ENCODE results near the gene NSD1.
"Not testable (repeated sequence)": the region's sequence is repeated elsewhere in the genome, so short reads cannot be mapped to it uniquely, and the experiment has no call there.

NSD1 gene

GRCh38 chr5:177297922-177298321 lies 164.3 kb downstream of the NSD1 start:
- no peak for DNase-seq

GRCh38 chr5:177299697-177300096 lies 166.1 kb downstream of the NSD1 start:
- no peak for DNase-seq

- peak; percentile 76 for DNase-seq
Measured at GRCh38 chr5:177300236-177300880, 166.8 kb downstream of the NSD1 start.

GRCh38 chr5:177300951-177301350 lies 167.4 kb downstream of the NSD1 start:
- no peak for DNase-seq

GRCh38 chr5:177301503-177302165 lies 168.1 kb downstream of the NSD1 start:
- no peak for DNase-seq

GRCh38 chr5:177302354-177303110 lies 169.0 kb downstream of the NSD1 start:
- no peak for DNase-seq

GRCh38 chr5:177303121-177303924 lies 169.8 kb downstream of the NSD1 start, which contains the start of the genes PRELID1 and RAB24:
PRELID1 (plus strand) TSS chr5:177303799; CDS start chr5:177303986, 187 bp downstream.
RAB24 (minus strand) TSS chr5:177303719; CDS start chr5:177303288, 431 bp downstream.
- peak; percentile 89 for DNase-seq

- no peak for DNase-seq
Measured at GRCh38 chr5:177303925-177304391, 170.4 kb downstream of the NSD1 start.

- DNase-seq: no peak
Measured at GRCh38 chr5:177304392-177305119, 171.0 kb downstream of the NSD1 start.

- DNase-seq: not testable (repeated sequence)
Measured at GRCh38 chr5:177306103-177306640, 172.6 kb downstream of the NSD1 start.

GRCh38 chr5:177306674-177307543 lies 173.3 kb downstream of the NSD1 start:
- DNase-seq: peak; percentile 42

GRCh38 chr5:177307544-177308363 lies 174.2 kb downstream of the NSD1 start:
- DNase-seq: no peak

GRCh38 chr5:177308740-177309139 lies 175.2 kb downstream of the NSD1 start:
- DNase-seq: no peak

- peak; percentile 80 for DNase-seq
Measured at GRCh38 chr5:177309351-177310191, 176.0 kb downstream of the NSD1 start.

GRCh38 chr5:177310332-177310731 lies 176.8 kb downstream of the NSD1 start:
- DNase-seq: no peak

- DNase-seq: no peak
Measured at GRCh38 chr5:177310757-177311391, 177.3 kb downstream of the NSD1 start.

GRCh38 chr5:177311392-177311722 lies 177.8 kb downstream of the NSD1 start:
- no peak for DNase-seq

Measured in CD4-positive, alpha-beta T cell treated with Interleukin-12 subunit alpha and Interleukin-12 subunit beta, for 1 hour (primary cell).